Measurements from ENCODE around the gene GALNT14.
A peak's percentile ranks its signal among the peaks of the same experiment; 100 is the strongest.

Gene GALNT14

DNA sequence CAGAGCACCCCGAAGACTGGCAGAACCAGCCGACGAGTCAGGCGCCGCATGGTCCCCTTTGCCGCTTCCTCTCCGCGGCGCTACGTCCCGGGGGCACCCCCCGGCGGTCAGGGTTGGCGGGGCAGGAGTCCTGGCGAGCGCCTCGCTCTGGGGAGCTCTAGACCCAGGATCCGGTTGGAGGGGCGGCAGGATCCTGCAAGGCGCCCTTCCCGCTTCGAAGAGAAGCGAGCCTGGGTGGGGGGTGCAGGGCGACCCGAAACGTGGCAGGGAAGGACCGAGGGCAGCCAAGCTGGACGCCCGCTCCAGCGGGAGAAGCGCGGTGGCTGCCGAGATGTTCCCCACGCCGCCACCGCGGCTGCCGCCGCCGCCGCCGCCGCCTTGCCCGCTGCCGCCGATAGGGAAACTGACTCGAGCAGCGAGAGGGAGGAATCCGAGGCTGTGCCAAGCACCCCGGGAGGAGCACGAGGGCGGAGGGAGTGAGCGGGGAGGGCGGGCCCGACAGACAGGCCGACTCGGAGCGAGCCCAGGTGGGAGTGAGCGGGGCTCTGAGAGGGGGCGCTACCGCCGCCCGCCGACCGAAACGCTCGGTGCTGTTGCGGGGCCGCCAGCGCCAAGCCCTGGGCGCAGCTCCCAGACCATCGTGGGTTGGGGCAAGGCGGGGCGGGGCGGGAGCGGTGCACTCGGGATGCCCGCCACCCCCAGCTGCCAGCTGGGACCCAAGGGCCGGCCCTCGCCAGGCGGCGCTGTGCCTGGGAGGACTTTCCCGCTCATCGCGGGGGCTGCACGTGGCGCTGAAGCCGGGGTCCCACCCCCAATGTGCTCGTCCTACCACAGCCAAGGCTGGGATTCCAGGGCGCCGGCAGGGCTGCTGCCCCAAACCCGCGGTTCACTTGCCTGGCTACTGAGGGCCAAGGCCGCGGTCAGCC lies at the start of gene GALNT14 (continued):
- TF ChIP-seq, protein P1, sequence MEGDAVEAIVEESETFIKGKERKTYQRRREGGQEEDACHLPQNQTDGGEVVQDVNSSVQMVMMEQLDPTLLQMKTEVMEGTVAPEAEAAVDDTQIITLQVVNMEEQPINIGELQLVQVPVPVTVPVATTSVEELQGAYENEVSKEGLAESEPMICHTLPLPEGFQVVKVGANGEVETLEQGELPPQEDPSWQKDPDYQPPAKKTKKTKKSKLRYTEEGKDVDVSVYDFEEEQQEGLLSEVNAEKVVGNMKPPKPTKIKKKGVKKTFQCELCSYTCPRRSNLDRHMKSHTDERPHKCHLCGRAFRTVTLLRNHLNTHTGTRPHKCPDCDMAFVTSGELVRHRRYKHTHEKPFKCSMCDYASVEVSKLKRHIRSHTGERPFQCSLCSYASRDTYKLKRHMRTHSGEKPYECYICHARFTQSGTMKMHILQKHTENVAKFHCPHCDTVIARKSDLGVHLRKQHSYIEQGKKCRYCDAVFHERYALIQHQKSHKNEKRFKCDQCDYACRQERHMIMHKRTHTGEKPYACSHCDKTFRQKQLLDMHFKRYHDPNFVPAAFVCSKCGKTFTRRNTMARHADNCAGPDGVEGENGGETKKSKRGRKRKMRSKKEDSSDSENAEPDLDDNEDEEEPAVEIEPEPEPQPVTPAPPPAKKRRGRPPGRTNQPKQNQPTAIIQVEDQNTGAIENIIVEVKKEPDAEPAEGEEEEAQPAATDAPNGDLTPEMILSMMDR (tag by site-specific recombination; IDR thresholded peaks at IDR 0.05) = peak; percentile 81
- peak; percentile 23; the same call in 1 of the 2 replicates for TF ChIP-seq ZEB2 (tag by site-specific recombination; IDR thresholded peaks at IDR 0.05)
- peak; percentile 73 for TF ChIP-seq EGR2 (tag by site-specific recombination; IDR thresholded peaks at IDR 0.05; ENCODE audit: low read depth)
- peak; percentile 94 for TF ChIP-seq ZNF335 (tag by site-specific recombination; conservative IDR thresholded peaks at IDR 0.05)
- TF ChIP-seq ZNF571 (tag by site-specific recombination; IDR thresholded peaks at IDR 0.05) = no peak
- TF ChIP-seq ZNF174 (tag by site-specific recombination; IDR thresholded peaks at IDR 0.05) = no peak
- no peak for TF ChIP-seq ZNF239 (tag by site-specific recombination; IDR thresholded peaks at IDR 0.05)
- TF ChIP-seq ZXDB (tag by site-specific recombination; IDR thresholded peaks at IDR 0.05) = 0 out of 2 replicates have a peak, but pooled peaks have one; percentile 18
- TF ChIP-seq ZNF530 (tag by site-specific recombination; IDR thresholded peaks at IDR 0.05; ENCODE audit: low read depth) = no peak
- peak; percentile 77 for TF ChIP-seq ZIC2 (tag by site-specific recombination; IDR thresholded peaks at IDR 0.05)
- no peak for TF ChIP-seq ZNF266 (tag by site-specific recombination; IDR thresholded peaks at IDR 0.05; ENCODE audit: low read depth)
- TF ChIP-seq SP7 (tag by site-specific recombination; IDR thresholded peaks at IDR 0.05) = peak; percentile 26; the same call in 1 of the 2 replicates
- no peak for TF ChIP-seq ZNF777 (tag by site-specific recombination; IDR thresholded peaks at IDR 0.05; ENCODE audit: borderline replicate concordance)
- TF ChIP-seq ZNF629 (tag by site-specific recombination; IDR thresholded peaks at IDR 0.05) = no peak
- peak; percentile 62 for TF ChIP-seq GLIS1 (tag by site-specific recombination; IDR thresholded peaks at IDR 0.05)
- peak; percentile 51; the same call in 1 of the 2 replicates for TF ChIP-seq KLF16 (tag by site-specific recombination; IDR thresholded peaks at IDR 0.05)
- TF ChIP-seq KLF8 (tag by site-specific recombination; IDR thresholded peaks at IDR 0.05) = peak; percentile 52; the same call in 1 of the 2 replicates
- TF ChIP-seq, protein P2, sequence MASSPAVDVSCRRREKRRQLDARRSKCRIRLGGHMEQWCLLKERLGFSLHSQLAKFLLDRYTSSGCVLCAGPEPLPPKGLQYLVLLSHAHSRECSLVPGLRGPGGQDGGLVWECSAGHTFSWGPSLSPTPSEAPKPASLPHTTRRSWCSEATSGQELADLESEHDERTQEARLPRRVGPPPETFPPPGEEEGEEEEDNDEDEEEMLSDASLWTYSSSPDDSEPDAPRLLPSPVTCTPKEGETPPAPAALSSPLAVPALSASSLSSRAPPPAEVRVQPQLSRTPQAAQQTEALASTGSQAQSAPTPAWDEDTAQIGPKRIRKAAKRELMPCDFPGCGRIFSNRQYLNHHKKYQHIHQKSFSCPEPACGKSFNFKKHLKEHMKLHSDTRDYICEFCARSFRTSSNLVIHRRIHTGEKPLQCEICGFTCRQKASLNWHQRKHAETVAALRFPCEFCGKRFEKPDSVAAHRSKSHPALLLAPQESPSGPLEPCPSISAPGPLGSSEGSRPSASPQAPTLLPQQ (tag by site-specific recombination; IDR thresholded peaks at IDR 0.05) = peak; percentile 84
- TF ChIP-seq ZNF791 (tag by site-specific recombination; IDR thresholded peaks at IDR 0.05) = no peak
- no peak for TF ChIP-seq ZFP41 (tag by site-specific recombination; IDR thresholded peaks at IDR 0.05; ENCODE audit: borderline replicate concordance)
- peak; percentile 56; the same call in 1 of the 2 replicates for TF ChIP-seq ZNF423 (tag by site-specific recombination; IDR thresholded peaks at IDR 0.05)
- TF ChIP-seq ZBTB8A (tag by site-specific recombination; IDR thresholded peaks at IDR 0.05) = peak; percentile 59
- TF ChIP-seq ZNF600 (tag by site-specific recombination; IDR thresholded peaks at IDR 0.05) = peak; percentile 30
- peak; percentile 13; the same call in 1 of the 2 replicates for TF ChIP-seq WT1 (tag by site-specific recombination; IDR thresholded peaks at IDR 0.05)
- peak; percentile 67 for TF ChIP-seq SP3 (tag by site-specific recombination; IDR thresholded peaks at IDR 0.05)
- peak; percentile 90 for TF ChIP-seq ZFP69B (tag by site-specific recombination; IDR thresholded peaks at IDR 0.05)
- TF ChIP-seq, protein P3, sequence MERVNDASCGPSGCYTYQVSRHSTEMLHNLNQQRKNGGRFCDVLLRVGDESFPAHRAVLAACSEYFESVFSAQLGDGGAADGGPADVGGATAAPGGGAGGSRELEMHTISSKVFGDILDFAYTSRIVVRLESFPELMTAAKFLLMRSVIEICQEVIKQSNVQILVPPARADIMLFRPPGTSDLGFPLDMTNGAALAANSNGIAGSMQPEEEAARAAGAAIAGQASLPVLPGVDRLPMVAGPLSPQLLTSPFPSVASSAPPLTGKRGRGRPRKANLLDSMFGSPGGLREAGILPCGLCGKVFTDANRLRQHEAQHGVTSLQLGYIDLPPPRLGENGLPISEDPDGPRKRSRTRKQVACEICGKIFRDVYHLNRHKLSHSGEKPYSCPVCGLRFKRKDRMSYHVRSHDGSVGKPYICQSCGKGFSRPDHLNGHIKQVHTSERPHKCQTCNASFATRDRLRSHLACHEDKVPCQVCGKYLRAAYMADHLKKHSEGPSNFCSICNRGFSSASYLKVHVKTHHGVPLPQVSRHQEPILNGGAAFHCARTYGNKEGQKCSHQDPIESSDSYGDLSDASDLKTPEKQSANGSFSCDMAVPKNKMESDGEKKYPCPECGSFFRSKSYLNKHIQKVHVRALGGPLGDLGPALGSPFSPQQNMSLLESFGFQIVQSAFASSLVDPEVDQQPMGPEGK (tag by site-specific recombination; IDR thresholded peaks at IDR 0.05) = peak; percentile 60
- TF ChIP-seq, protein P4, sequence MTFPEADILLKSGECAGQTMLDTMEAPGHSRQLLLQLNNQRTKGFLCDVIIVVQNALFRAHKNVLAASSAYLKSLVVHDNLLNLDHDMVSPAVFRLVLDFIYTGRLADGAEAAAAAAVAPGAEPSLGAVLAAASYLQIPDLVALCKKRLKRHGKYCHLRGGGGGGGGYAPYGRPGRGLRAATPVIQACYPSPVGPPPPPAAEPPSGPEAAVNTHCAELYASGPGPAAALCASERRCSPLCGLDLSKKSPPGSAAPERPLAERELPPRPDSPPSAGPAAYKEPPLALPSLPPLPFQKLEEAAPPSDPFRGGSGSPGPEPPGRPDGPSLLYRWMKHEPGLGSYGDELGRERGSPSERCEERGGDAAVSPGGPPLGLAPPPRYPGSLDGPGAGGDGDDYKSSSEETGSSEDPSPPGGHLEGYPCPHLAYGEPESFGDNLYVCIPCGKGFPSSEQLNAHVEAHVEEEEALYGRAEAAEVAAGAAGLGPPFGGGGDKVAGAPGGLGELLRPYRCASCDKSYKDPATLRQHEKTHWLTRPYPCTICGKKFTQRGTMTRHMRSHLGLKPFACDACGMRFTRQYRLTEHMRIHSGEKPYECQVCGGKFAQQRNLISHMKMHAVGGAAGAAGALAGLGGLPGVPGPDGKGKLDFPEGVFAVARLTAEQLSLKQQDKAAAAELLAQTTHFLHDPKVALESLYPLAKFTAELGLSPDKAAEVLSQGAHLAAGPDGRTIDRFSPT (tag by site-specific recombination; IDR thresholded peaks at IDR 0.05) = peak; percentile 84
- 0 out of 2 replicates have a peak, but pooled peaks have one; percentile 17 for TF ChIP-seq ZNF843 (tag by site-specific recombination; IDR thresholded peaks at IDR 0.05)
- TF ChIP-seq, protein P5, sequence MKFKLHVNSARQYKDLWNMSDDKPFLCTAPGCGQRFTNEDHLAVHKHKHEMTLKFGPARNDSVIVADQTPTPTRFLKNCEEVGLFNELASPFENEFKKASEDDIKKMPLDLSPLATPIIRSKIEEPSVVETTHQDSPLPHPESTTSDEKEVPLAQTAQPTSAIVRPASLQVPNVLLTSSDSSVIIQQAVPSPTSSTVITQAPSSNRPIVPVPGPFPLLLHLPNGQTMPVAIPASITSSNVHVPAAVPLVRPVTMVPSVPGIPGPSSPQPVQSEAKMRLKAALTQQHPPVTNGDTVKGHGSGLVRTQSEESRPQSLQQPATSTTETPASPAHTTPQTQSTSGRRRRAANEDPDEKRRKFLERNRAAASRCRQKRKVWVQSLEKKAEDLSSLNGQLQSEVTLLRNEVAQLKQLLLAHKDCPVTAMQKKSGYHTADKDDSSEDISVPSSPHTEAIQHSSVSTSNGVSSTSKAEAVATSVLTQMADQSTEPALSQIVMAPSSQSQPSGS (tag by site-specific recombination; IDR thresholded peaks at IDR 0.05; ENCODE audit: low read depth) = no peak
- no peak for TF ChIP-seq ZNF311 (tag by site-specific recombination; IDR thresholded peaks at IDR 0.05; ENCODE audit: borderline replicate concordance)
- no peak for TF ChIP-seq ZNF561 (tag by site-specific recombination; IDR thresholded peaks at IDR 0.05; ENCODE audit: borderline replicate concordance)
